Upper lobe of left lung (tissue), 6 donors: ENCODE measurements around the gene FOXO4. TPM values are rescaled to one million over a fixed set of nuclear protein-coding genes. Genes with fewer than 3 reads are reported as not detected.

ENCODE experiments used
- ATAC-seq, 2 donors: fragments of 200-7000 bp; cut with Tn5 transposase; one replicate each; pipeline ENCODE4 v1.9.1; 2022; ENCODE audit warnings: mild to moderate bottlenecking in 2 of 2, moderate library complexity in 2 of 2; ENCODE audit not compliant: low FRiP score in 2 of 2
- DNase-seq, 2 donors: peaks; one replicate each; pipeline ENCODE4 v3.0.0-alpha.2; 2019 to 2020
- H3K27ac ChIP-seq, 4 donors: fragments of 200-600 bp; sonication (generic); one replicate each; pipeline ENCODE4 v1.5.1; 2016 to 2019
- H3K27me3 ChIP-seq, 4 donors: fragments of 200-600 bp; sonication (generic); one replicate each; pipeline ENCODE4 v1.5.1; 2017 to 2019
- H3K36me3 ChIP-seq, 4 donors: fragments of 200-600 bp; sonication (generic); one replicate each; pipeline ENCODE4 v1.5.1; 2016 to 2019
- H3K4me1 ChIP-seq, 4 donors: fragments of 200-600 bp; sonication (generic); one replicate each; pipeline ENCODE4 v1.5.1; 2018 to 2019
- H3K4me3 ChIP-seq, 4 donors: fragments of 200-600 bp; sonication (generic); one replicate each; pipeline ENCODE4 v1.5.1; 2017 to 2019; ENCODE audit warnings: mild to moderate bottlenecking in 2 of 4, moderate library complexity in 1 of 4
- H3K9me3 ChIP-seq, 4 donors: fragments of 200-600 bp; sonication (generic); one replicate each; pipeline ENCODE4 v1.5.1; 2018 to 2019
- CTCF ChIP-seq, 6 experiments: fragments of 450-650 bp in 4 of 6; fragments of 200-600 bp in 2 of 6; sonication (generic) in 2 of 6; IDR thresholded peaks; one replicate each; pipeline ENCODE4 v1.5.1; 2016 to 2019; ENCODE audit warnings: antibody characterized with exemption in 6 of 6
- EP300 ChIP-seq, 4 donors: sonication (generic); formaldehyde crosslinking; IDR thresholded peaks; one replicate each; pipeline ENCODE4 v1.5.1; 2017; ENCODE audit warnings: antibody characterized with exemption in 4 of 4, control low read depth in 2 of 4
- POLR2A ChIP-seq, 4 donors: fragments of 450-650 bp; IDR thresholded peaks; one replicate each; pipeline ENCODE4 v1.5.1; 2016 to 2017; ENCODE audit warnings: antibody characterized with exemption in 4 of 4, mild to moderate bottlenecking in 2 of 4
- POLR2AphosphoS5 ChIP-seq, 2 donors: sonication (generic); formaldehyde crosslinking; IDR thresholded peaks; one replicate each; pipeline ENCODE4 v1.5.1; 2017; ENCODE audit warnings: antibody characterized with exemption in 2 of 2
- WGBS, 2 donors: methylation state at CpG; one replicate each; pipeline ENCODE4 v1.1.5; 2017 to 2018; 5-methylcytosine and 5-hydroxymethylcytosine counted together
- total RNA-seq, 6 donors: library from RNA; depleted of rRNA in 4 of 6; stranded (reverse); fragments of >200 nt in 4 of 6; gene quantifications; one replicate each; pipeline versions ENCODE4 v1.1.0 to v1.2.1, GENCODE V29; 2016 to 2021
- donor health status: DM: no; HTN: no; CAD: no; lungs with moderate emphysema.
- donor health status: DM: no; HTN: yes; CAD: no; lungs with severe emphysema.

The FOXO4 gene
- total RNA-seq, 6 donors from 2014 or later = 11.2 to 34.1 (median 24.0) TPM

GRCh38 chrX:71060127-71060526 lies 35.5 kb upstream of the FOXO4 start:
- H3K9me3 ChIP-seq = no peaks in the 10 kb centered on the region
- H3K27me3 ChIP-seq = no peaks in the 10 kb centered on the region
- TF ChIP-seq POLR2AphosphoS5 (IDR thresholded peaks at IDR 0.05) (no peak), EP300 (IDR thresholded peaks at IDR 0.05) (no peak), POLR2A (IDR thresholded peaks at IDR 0.05) (no peak), CTCF (IDR thresholded peaks at IDR 0.05) (no peak)
- no peaks in the 10 kb centered on the region for H3K4me1 ChIP-seq
- DNase-seq (no peak), ATAC-seq (no peak)
- peaks cover 0 to 19% (median 4%) of the 10 kb centered on the region in 4 donors for H3K36me3 ChIP-seq
- no peak overlapping the region for H3K4me3 ChIP-seq
- no peak overlapping the region for H3K27ac ChIP-seq

- H3K36me3 ChIP-seq = no peaks in the 10 kb centered on the region
- DNase-seq = no peak
- no peaks in the 10 kb centered on the region for H3K9me3 ChIP-seq
- peak overlapping the region in 3 of 4 donors; percentile 58 to 79 (median 64) for H3K4me3 ChIP-seq
- WGBS, 2 donors = 13 to 37% methylated on average over 2 of the region's 2 CpGs
- H3K4me1 ChIP-seq = peaks cover 0 to 7% (median 2%) of the 10 kb centered on the region in 4 donors
- H3K27ac ChIP-seq = peak overlapping the region; percentile 70 to 89 (median 85)
- TF ChIP-seq EP300 (IDR thresholded peaks at IDR 0.05) = no peak
- TF ChIP-seq POLR2A (IDR thresholded peaks at IDR 0.05) = no peak
- TF ChIP-seq CTCF (IDR thresholded peaks at IDR 0.05) = no peak
- TF ChIP-seq POLR2AphosphoS5 (IDR thresholded peaks at IDR 0.05) = no peak
- no peak for ATAC-seq
- H3K27me3 ChIP-seq = no peaks in the 10 kb centered on the region
These were observed 28.6 kb upstream of the FOXO4 start for GRCh38 chrX:71067089-71067488.

- Histone ChIP-seq H3K4me3 (peak overlapping the region; percentile 47 to 79 (median 61)), H3K4me1 (peaks cover 0 to 7% (median 2%) of the 10 kb centered on the region in 4 donors), H3K9me3 (no peaks in the 10 kb centered on the region), H3K27me3 (no peaks in the 10 kb centered on the region), H3K36me3 (no peaks in the 10 kb centered on the region), H3K27ac (peak overlapping the region; percentile 70 to 89 (median 85))
- peak; percentile 2 to 33 for ATAC-seq
- DNase-seq = no peak
- 0 to 32% methylated on average over 10 of the region's 10 CpGs for WGBS, 2 donors
- TF ChIP-seq POLR2A (IDR thresholded peaks at IDR 0.05) = no peak
- TF ChIP-seq POLR2AphosphoS5 (IDR thresholded peaks at IDR 0.05) = no peak
- no peak for TF ChIP-seq EP300 (IDR thresholded peaks at IDR 0.05)
- TF ChIP-seq CTCF (IDR thresholded peaks at IDR 0.05) = no peak
These were observed 28.0 kb upstream of the FOXO4 start for GRCh38 chrX:71067712-71068043.

GRCh38 chrX:71068044-71068918 lies 27.4 kb upstream of the FOXO4 start, which contains the start of gene SNX12:
Gene SNX12 (minus strand): TSS chrX:71068334. CDS start chrX:71068306, 28 bp downstream.
- DNase-seq (peak; percentile 92 to 96), ATAC-seq (peak; percentile 100)
- peak in 1 of 4 donors; percentile 75 for TF ChIP-seq POLR2A (IDR thresholded peaks at IDR 0.05)
- TF ChIP-seq EP300 (IDR thresholded peaks at IDR 0.05) = peak in 1 of 4 donors; percentile 12
- TF ChIP-seq CTCF (IDR thresholded peaks at IDR 0.05) = peak in 4 of 6 experiments; percentile 52 to 79 (median 73)
- peak in 1 of 2 donors; percentile 80 for TF ChIP-seq POLR2AphosphoS5 (IDR thresholded peaks at IDR 0.05)
- 1 to 42% methylated on average over 18 to 63 of the region's 73 CpGs for WGBS, 2 donors
- H3K9me3 ChIP-seq = no peaks in the 10 kb centered on the region
- peak within 1 kb of the TSS; percentile 70 to 89 (median 85) for H3K27ac ChIP-seq
- H3K36me3 ChIP-seq = no peaks in the 10 kb centered on the region
- no peaks in the 10 kb centered on the region for H3K27me3 ChIP-seq
- H3K4me3 ChIP-seq = peak within 1 kb of the TSS; percentile 47 to 79 (median 61)
- peaks cover 0 to 7% (median 2%) of the 10 kb centered on the region in 4 donors for H3K4me1 ChIP-seq
